Activated CD4-positive, alpha-beta memory T cell treated with anti-CD3 and anti-CD28 coated beads for 36 hours (primary cell): ENCODE results near the gene RADIL. TPM values are rescaled to one million over a fixed set of nuclear protein-coding genes. Genes with fewer than 3 reads are reported as not detected.
A peak's percentile ranks its signal among the peaks of the same experiment; 100 is the strongest.

Experiments used
- CTCF ChIA-PET: fragments of 350-600 bp; sonication (Branson Sonifier 250); formaldehyde crosslinking; loops from one replicate; lab custom pipeline; 2021; ENCODE audit warnings: antibody characterized with exemption, inconsistent platforms; lab: Charles Lee
- POLR2A ChIA-PET: fragments of 350-600 bp; sonication (Branson Sonifier 250); formaldehyde crosslinking; loops from one replicate; lab custom pipeline; 2021; ENCODE audit warnings: antibody characterized with exemption; lab: Charles Lee
- DNase-seq: peaks from one replicate; pipeline ENCODE4 v3.0.0-alpha.2; 2020
- H3K27ac Mint-ChIP-seq: one replicate; pipeline ENCODE4 v1.8.0; 2021; ENCODE audit warnings: mixed read lengths
- H3K27me3 Mint-ChIP-seq: one replicate; pipeline ENCODE4 v1.8.0; 2021; ENCODE audit warnings: mixed read lengths
- H3K36me3 Mint-ChIP-seq: one replicate; pipeline ENCODE4 v1.8.0; 2021; ENCODE audit warnings: mixed read lengths
- H3K4me1 Mint-ChIP-seq: one replicate; pipeline ENCODE4 v1.8.0; 2021; ENCODE audit warnings: low read depth, mixed read lengths
- H3K4me3 Mint-ChIP-seq: one replicate; pipeline ENCODE4 v1.8.0; 2021; ENCODE audit warnings: mild to moderate bottlenecking, mixed read lengths
- H3K9me3 Mint-ChIP-seq: one replicate; pipeline ENCODE4 v1.8.0; 2021; ENCODE audit warnings: mixed read lengths
- intact Hi-C: fragments of 100-400 bp; cut with micrococcal nuclease; formaldehyde crosslinking; loops from one replicate; pipeline ENCODE4 v1.15.1; 2023
- total RNA-seq, 2 experiments: library from RNA; stranded (reverse); gene quantifications; one replicate each; pipeline ENCODE4 v1.2.3, GENCODE V29; 2021

Gene RADIL
- total RNA-seq, 2 experiments from 2014 or later, result 0.15 to 0.19 TPM

- Mint-ChIP-seq H3K9me3 (no peaks in the 10 kb centered on the region), H3K27ac (no peak overlapping the region), H3K4me1 (peaks cover 9% of the 10 kb centered on the region), H3K36me3 (peaks cover 18% of the 10 kb centered on the region), H3K4me3 (no peak overlapping the region), H3K27me3 (no peaks in the 10 kb centered on the region)
- no peak for DNase-seq
- POLR2A ChIA-PET, result no interaction called here
- intact Hi-C loops, result no loop called here
- CTCF ChIA-PET, result no interaction called here
These were observed 100.9 kb downstream of the RADIL start for GRCh38 chr7:4782333-4783291.

GRCh38 chr7:4781366-4782069 lies 102.0 kb downstream of the RADIL start:
- ChIA-PET POLR2A (no interaction called here), CTCF (no interaction called here)
- intact Hi-C loops, result no loop called here
- H3K36me3 Mint-ChIP-seq, result peaks cover 20% of the 10 kb centered on the region
- peaks cover 17% of the 10 kb centered on the region for H3K4me1 Mint-ChIP-seq
- H3K4me3 Mint-ChIP-seq, result no peak overlapping the region
- DNase-seq, result no peak
- no peaks in the 10 kb centered on the region for H3K9me3 Mint-ChIP-seq
- H3K27me3 Mint-ChIP-seq, result no peaks in the 10 kb centered on the region
- H3K27ac Mint-ChIP-seq, result no peak overlapping the region

- Mint-ChIP-seq H3K4me3 (no peak overlapping the region), H3K4me1 (peaks cover 31% of the 10 kb centered on the region), H3K27me3 (no peaks in the 10 kb centered on the region), H3K27ac (no peak overlapping the region), H3K9me3 (no peaks in the 10 kb centered on the region), H3K36me3 (peaks cover 19% of the 10 kb centered on the region)
- POLR2A ChIA-PET, result no interaction called here
- DNase-seq, result no peak
- intact Hi-C loops, result no loop called here
- CTCF ChIA-PET, result interaction anchor here (0.8 to 1.6 kb wide), 2 partner anchors 14 to 19 kb away, joined by 3 to 6 read pairs; no protein-coding TSS in a partner anchor
These were observed 104.4 kb downstream of the RADIL start for GRCh38 chr7:4779118-4779517.

- CTCF ChIA-PET, result interaction anchor here (0.6 to 3.1 kb wide), 8 partner anchors 16 to 198 kb away, joined by 3 to 21 read pairs (median 6); partner anchors contain the start of gene RADIL
- POLR2A ChIA-PET, result interaction anchor here (0.6 to 2.4 kb wide), 11 partner anchors 9 to 198 kb away, joined by 3 to 15 read pairs (median 5); partner anchors contain the start of gene FOXK1
- H3K27ac Mint-ChIP-seq, result peak overlapping the region; percentile 91
These were observed 107.5 kb downstream of the RADIL start for GRCh38 chr7:4775848-4776623.

GRCh38 chr7:4775250-4775847 lies 108.2 kb downstream of the RADIL start, which contains the start of gene AP5Z1:
TSS of gene AP5Z1 (plus strand) at chr7:4775623. CDS start at chr7:4775716, 93 bp downstream.
- Mint-ChIP-seq H3K27ac (peak within 1 kb of the TSS; percentile 91), H3K36me3 (peaks cover 7% of the 10 kb centered on the region), H3K4me3 (peak within 1 kb of the TSS; percentile 95), H3K27me3 (no peaks in the 10 kb centered on the region), H3K9me3 (no peaks in the 10 kb centered on the region), H3K4me1 (peaks cover 36% of the 10 kb centered on the region)
- CTCF ChIA-PET, result interaction anchor here (0.6 to 3.1 kb wide), 8 partner anchors 17 to 199 kb away, joined by 3 to 21 read pairs (median 6); partner anchors contain the start of gene RADIL
- POLR2A ChIA-PET, result interaction anchor here (0.6 to 2.4 kb wide), 14 partner anchors 9 to 366 kb away, joined by 3 to 15 read pairs (median 4); partner anchors contain the start of gene FOXK1
- intact Hi-C loops, result loop anchor here (1.0 to 2.0 kb wide), 4 partner anchors 17 to 134 kb away; no protein-coding TSS in a partner anchor
- peak; percentile 96 for DNase-seq

More at GRCh38 chr7:4775848-4776623, 107.5 kb downstream of the RADIL start:
- Mint-ChIP-seq H3K4me3 (peak overlapping the region; percentile 95), H3K4me1 (peaks cover 36% of the 10 kb centered on the region), H3K27me3 (no peaks in the 10 kb centered on the region), H3K9me3 (no peaks in the 10 kb centered on the region), H3K36me3 (peaks cover 10% of the 10 kb centered on the region)
- DNase-seq, result peak; percentile 73
- intact Hi-C loops, result loop anchor here (1.0 to 2.0 kb wide), 4 partner anchors 16 to 135 kb away; no protein-coding TSS in a partner anchor

GRCh38 chr7:4774658-4775249 lies 108.8 kb downstream of the RADIL start:
- intact Hi-C loops, result loop anchor here (1.0 to 2.0 kb wide), 4 partner anchors 18 to 133 kb away; no protein-coding TSS in a partner anchor

GRCh38 chr7:4774007-4774406 lies 109.5 kb downstream of the RADIL start:
- peak overlapping the region; percentile 95 for H3K4me3 Mint-ChIP-seq
- ChIA-PET POLR2A (interaction anchor here (2.3 kb wide), 1 partner anchor 27 kb away, joined by 15 read pairs; no protein-coding TSS in a partner anchor), CTCF (interaction anchor here (3.1 kb wide), 1 partner anchor 18 kb away, joined by 21 read pairs; no protein-coding TSS in a partner anchor)
- peaks cover 8% of the 10 kb centered on the region for H3K36me3 Mint-ChIP-seq
- H3K9me3 Mint-ChIP-seq, result no peaks in the 10 kb centered on the region
- peak overlapping the region; percentile 91 for H3K27ac Mint-ChIP-seq
- no peaks in the 10 kb centered on the region for H3K27me3 Mint-ChIP-seq
- peaks cover 36% of the 10 kb centered on the region for H3K4me1 Mint-ChIP-seq
- DNase-seq, result no peak
- intact Hi-C loops, result loop anchor here (2.0 kb wide), 1 partner anchor 29 kb away; no protein-coding TSS in a partner anchor

More at GRCh38 chr7:4774658-4775249, 108.8 kb downstream of the RADIL start:
- POLR2A ChIA-PET, result interaction anchor here (0.6 to 2.4 kb wide), 12 partner anchors 14 to 366 kb away, joined by 3 to 15 read pairs (median 4); partner anchors contain the start of gene FOXK1
- Mint-ChIP-seq H3K4me3 (peak overlapping the region; percentile 95), H3K36me3 (peaks cover 8% of the 10 kb centered on the region), H3K27ac (peak overlapping the region; percentile 91), H3K4me1 (peaks cover 36% of the 10 kb centered on the region), H3K9me3 (no peaks in the 10 kb centered on the region), H3K27me3 (no peaks in the 10 kb centered on the region)
- DNase-seq, result no peak
- CTCF ChIA-PET, result interaction anchor here (1.0 to 3.1 kb wide), 7 partner anchors 17 to 199 kb away, joined by 3 to 21 read pairs (median 7); partner anchors contain the start of gene RADIL

GRCh38 chr7:4772306-4772705 lies 111.2 kb downstream of the RADIL start:
- no peak for DNase-seq
- no peaks in the 10 kb centered on the region for H3K9me3 Mint-ChIP-seq
- intact Hi-C loops, result no loop called here
- POLR2A ChIA-PET, result no interaction called here
- CTCF ChIA-PET, result interaction anchor here (0.6 kb wide), 1 partner anchor 11 kb away, joined by 3 read pairs; no protein-coding TSS in a partner anchor
- no peak overlapping the region for H3K4me3 Mint-ChIP-seq
- no peaks in the 10 kb centered on the region for H3K27me3 Mint-ChIP-seq
- H3K27ac Mint-ChIP-seq, result no peak overlapping the region
- H3K4me1 Mint-ChIP-seq, result peaks cover 26% of the 10 kb centered on the region
- peaks cover 8% of the 10 kb centered on the region for H3K36me3 Mint-ChIP-seq

GRCh38 chr7:4771737-4772136 lies 111.8 kb downstream of the RADIL start:
- CTCF ChIA-PET, result interaction anchor here (0.6 kb wide), 1 partner anchor 10 kb away, joined by 3 read pairs; no protein-coding TSS in a partner anchor
- intact Hi-C loops, result no loop called here
- Mint-ChIP-seq H3K27ac (no peak overlapping the region), H3K27me3 (no peaks in the 10 kb centered on the region), H3K36me3 (peaks cover 7% of the 10 kb centered on the region), H3K4me1 (peaks cover 22% of the 10 kb centered on the region), H3K9me3 (no peaks in the 10 kb centered on the region), H3K4me3 (no peak overlapping the region)
- no peak for DNase-seq
- POLR2A ChIA-PET, result no interaction called here

GRCh38 chr7:4770886-4771285 lies 112.6 kb downstream of the RADIL start:
- no peaks in the 10 kb centered on the region for H3K9me3 Mint-ChIP-seq
- H3K27me3 Mint-ChIP-seq, result no peaks in the 10 kb centered on the region
- ChIA-PET CTCF (no interaction called here), POLR2A (no interaction called here)
- intact Hi-C loops, result no loop called here
- no peak for DNase-seq
- H3K36me3 Mint-ChIP-seq, result peaks cover 9% of the 10 kb centered on the region
- no peak overlapping the region for H3K27ac Mint-ChIP-seq
- no peak overlapping the region for H3K4me3 Mint-ChIP-seq
- peaks cover 15% of the 10 kb centered on the region for H3K4me1 Mint-ChIP-seq
